ENCODE data around the gene BTBD2. TPM values are rescaled to one million over a fixed set of nuclear protein-coding genes. Genes with fewer than 3 reads are reported as not detected.

Gene BTBD2
- total RNA-seq, 1 experiment from 2014 or later: 110 TPM

DNA sequence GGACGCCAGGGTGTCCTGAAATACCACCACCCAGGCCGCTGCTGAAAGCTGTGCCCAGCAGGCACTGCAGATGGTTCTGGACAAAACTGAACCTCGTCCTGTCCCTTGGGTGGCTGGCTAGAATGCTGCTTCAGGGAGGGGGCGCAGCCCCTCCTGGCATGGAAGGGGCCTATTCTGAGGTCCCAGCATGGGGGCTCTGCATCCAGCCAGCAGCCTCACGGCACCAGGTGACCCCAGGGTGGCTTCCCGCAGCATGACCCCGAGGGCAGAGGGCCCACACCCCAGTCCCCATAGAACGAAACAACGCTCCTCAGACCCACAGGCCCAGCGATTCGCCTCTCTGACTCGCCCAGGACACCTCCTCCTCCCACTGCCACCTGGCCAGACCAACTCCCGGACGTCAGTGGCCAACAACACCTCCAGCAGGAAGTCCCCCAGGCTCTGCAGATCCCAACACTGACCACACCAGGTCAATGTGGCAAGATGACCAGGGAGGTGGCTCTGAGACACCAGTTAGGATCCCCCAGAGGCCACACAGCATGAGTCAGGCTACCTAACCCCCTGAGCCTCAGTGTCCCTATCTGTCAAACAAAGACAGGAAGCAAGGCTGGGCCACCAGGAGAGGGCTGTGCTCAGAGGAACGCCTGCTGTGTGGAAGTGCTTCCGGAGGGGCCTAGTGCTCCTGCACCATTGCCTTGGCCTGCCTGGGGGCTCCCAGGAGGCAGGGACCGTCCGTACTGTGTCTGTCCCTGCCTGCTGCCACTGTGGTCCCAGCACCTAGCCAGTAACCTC lies 29.4 kb upstream of the BTBD2 start:
- TF ChIP-seq CTCF (conservative IDR thresholded peaks at IDR 0.05): no peak
- Histone ChIP-seq H2BK120ac (ENCODE audit: low read depth, low read length, poor library complexity, severe bottlenecking) (no peak overlapping the region), H3K27me3 (ENCODE audit: insufficient read depth, low read length) (no peaks in the 10 kb centered on the region), H2BK12ac (ENCODE audit: insufficient read length, low read depth, low read length) (no peak overlapping the region), H3K9ac (ENCODE audit: extremely low read depth, insufficient read length, low read length) (no peak overlapping the region), H3K79me2 (ENCODE audit: insufficient read depth, low read length) (peaks cover 7% of the 10 kb centered on the region; the same call in 1 of the 2 replicates), H2BK5ac (ENCODE audit: insufficient read length, low read length) (no peak overlapping the region), H2AFZ (ENCODE audit: low read length) (no peak overlapping the region), H3K79me1 (ENCODE audit: insufficient read depth, low read depth, low read length, poor library complexity, severe bottlenecking) (peaks cover 7% of the 10 kb centered on the region), H3K9me3 (ENCODE audit: control insufficient read depth, low read depth, low read length) (no peaks in the 10 kb centered on the region), H3K56ac (ENCODE audit: insufficient read length, low read depth, low read length) (no peak overlapping the region), H2BK20ac (ENCODE audit: low read depth, low read length, poor library complexity, severe bottlenecking) (no peak overlapping the region), H3T11ph (ENCODE audit: low read length) (no peak overlapping the region), H4K91ac (ENCODE audit: insufficient read length, low read depth, low read length) (no peak overlapping the region), H4K20me1 (ENCODE audit: control insufficient read depth, insufficient read depth, insufficient read length) (peaks cover 4% of the 10 kb centered on the region), H3K23ac (ENCODE audit: insufficient read length, low read depth, low read length) (no peak overlapping the region), H4K5ac (ENCODE audit: insufficient read length, low read depth, low read length) (no peak overlapping the region), H3K18ac (ENCODE audit: insufficient read length, low read depth, low read length) (no peak overlapping the region), H3K4me2 (ENCODE audit: insufficient read depth, insufficient read length, low read length) (no peak overlapping the region), H2AK5ac (ENCODE audit: insufficient read length, low read length) (no peak overlapping the region), H3K23me2 (ENCODE audit: insufficient read length, low read depth, low read length, poor library complexity, severe bottlenecking) (peaks cover 3% of the 10 kb centered on the region), H3K27ac (ENCODE audit: insufficient read length, low read depth, low read length) (no peak overlapping the region), H3K4me1 (ENCODE audit: insufficient read depth, low read length) (no peaks in the 10 kb centered on the region; the same call in 1 of the 2 replicates), H4K8ac (replicated peaks; ENCODE audit: insufficient read length, low read depth, low read length) (no peak overlapping the region), H3K14ac (ENCODE audit: insufficient read depth, low read length) (no peak overlapping the region), H2BK15ac (ENCODE audit: low read depth, low read length) (no peak overlapping the region), H3K4ac (ENCODE audit: low read depth, low read length) (no peak overlapping the region)
- H3K36me3 Mint-ChIP-seq (ENCODE audit: insufficient read depth in 1 of 3, low read depth in 3 of 3): peaks cover 7 to 16% (median 15%) of the 10 kb centered on the region in 3 experiments
- peak; percentile 30 for DNase-seq
- peaks cover 12 to 20% of the 10 kb centered on the region in 2 experiments for H3K4me1 Mint-ChIP-seq
- H3K9me3 Mint-ChIP-seq: no peaks in the 10 kb centered on the region
- peak overlapping the region in 2 of 3 experiments; percentile 81 to 87; a peak in 3 of 7 replicates for H3K27ac Mint-ChIP-seq
- no CpG with 5 or more reads among the region's 18 CpGs for WGBS (ENCODE audit: extremely low coverage, insufficient read length, low lambda C conversion rate)
- H3K4me3 Mint-ChIP-seq: no peak overlapping the region
- H3K27me3 Mint-ChIP-seq (ENCODE audit: low read depth): no peaks in the 10 kb centered on the region
